Renal cortical epithelial cell (primary cell): Measurements from ENCODE around the gene JMJD6. TPM values are rescaled to one million over a fixed set of nuclear protein-coding genes. Genes with fewer than 3 reads are reported as not detected.
A peak's percentile ranks its signal among the peaks of the same experiment; 100 is the strongest.

Experiments
- DNase-seq: peaks from one replicate; pipeline ENCODE4 v3.0.0-alpha.2; 2011; ENCODE audit warnings: low read depth
- total RNA-seq: library from RNA; depleted of rRNA; stranded (reverse); fragments of >200 nt; gene quantifications from 2 replicates; pipeline ENCODE4 v1.2.3, GENCODE V29; 2014

JMJD6 gene
- total RNA-seq, 1 donor from 2014 or later, result 18.2 TPM

DNA sequence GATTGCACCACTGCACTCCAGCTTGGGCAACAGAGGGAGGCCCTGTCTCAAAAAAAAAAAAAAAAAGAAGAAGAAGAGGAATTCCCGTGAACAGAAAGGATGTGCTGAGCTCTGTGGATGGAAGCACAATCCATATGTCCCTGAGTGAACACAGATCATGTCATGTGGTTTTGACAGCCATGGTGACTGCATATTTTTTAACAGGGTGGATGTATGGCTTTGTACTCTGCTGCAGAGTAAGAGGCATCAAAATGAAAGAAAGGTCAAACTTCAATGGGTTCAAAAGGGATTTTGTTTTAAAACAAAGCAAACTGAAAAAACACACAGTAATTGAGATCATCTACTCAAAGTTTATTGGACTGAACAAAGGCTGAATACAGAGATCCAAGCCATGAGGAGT, 47.2 kb downstream of the JMJD6 start:
- no peak for DNase-seq

DNA sequence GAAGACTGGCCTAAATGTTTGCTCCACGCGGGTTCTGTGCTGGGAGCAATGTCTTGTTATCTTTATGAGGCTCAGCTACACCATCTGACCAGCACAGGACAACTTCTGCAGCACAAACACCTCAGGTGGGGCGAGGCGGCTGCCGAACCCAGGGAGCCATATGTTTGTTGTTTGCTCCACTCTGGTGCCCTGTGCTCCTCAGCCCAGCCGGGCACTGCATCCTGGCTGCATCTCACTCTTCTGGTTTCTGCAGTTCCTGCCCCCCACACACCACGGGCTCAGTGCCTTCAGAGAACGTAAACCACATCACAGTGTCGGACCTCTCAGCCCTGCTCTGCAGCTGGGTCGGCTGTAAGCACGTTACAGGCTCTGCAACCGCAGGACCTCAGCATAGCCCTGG, 48.1 kb downstream of the JMJD6 start:
- no peak for DNase-seq

GRCh38 chr17:76677406-76677805, 49.0 kb downstream of the JMJD6 start:
- no peak for DNase-seq

GRCh38 chr17:76676629-76677028, 49.8 kb downstream of the JMJD6 start:
- DNase-seq, result no peak

DNA sequence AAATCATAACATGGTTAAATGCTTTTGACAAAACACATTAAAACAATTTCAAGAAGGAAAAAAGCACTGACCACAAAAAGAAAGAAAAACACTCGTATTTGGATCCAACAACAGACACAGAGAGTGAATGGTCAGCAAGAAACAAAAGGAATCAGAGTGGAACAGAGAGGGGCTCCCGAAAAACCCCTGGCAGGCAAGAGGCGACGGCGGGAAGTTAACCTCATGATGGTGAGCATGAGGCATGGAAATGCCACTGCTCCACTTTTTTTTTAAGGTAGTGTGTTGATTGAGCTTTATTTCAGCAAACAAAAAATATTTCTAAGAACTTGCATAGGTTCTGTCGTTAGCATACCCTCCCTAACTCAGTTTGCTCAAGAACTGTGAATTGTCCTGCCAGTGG, 50.8 kb downstream of the JMJD6 start:
- no peak for DNase-seq

DNA sequence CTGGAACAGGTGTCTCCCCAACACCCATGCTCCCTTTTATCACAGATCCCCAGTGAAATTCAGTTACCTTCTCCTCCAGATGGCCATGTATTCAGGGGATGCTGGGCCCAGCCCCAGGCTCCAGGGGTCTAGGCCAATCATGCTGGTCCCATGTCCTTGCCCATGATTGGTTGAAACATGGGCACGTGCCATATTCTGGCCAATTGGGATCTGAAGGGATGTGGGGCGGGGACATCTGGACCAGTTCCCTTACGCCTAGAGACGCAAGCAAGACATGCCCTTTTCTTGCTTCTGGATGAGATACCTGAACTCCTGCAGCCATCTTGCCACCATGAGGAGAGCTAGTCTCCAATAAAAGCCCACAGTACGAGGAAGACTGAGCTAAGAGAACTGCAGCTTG, 51.8 kb downstream of the JMJD6 start:
- DNase-seq, result no peak

DNA sequence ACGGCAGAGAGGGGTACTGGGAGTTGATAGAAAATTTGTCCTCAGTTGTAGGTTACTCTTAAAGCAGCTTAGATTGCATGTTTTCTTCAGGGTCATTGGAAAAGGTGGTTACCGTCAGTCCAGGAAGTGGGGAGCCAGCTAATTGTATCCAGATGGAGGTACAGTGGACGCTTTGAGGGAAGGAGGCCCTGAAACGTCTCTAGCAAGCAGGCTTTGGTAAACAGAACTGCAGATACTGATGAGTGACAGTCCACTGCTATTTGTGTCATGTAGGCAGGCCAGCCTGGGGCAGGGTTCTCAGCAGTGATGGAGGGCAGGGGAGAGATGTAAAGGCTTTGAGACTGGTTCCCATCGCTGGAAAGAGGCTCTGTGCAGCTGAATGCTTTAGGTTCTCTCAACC, 52.7 kb downstream of the JMJD6 start:
- DNase-seq, result no peak

- no peak for DNase-seq
These were observed 53.5 kb downstream of the JMJD6 start for GRCh38 chr17:76672892-76673291.

GRCh38 chr17:76672270-76672851, 54.0 kb downstream of the JMJD6 start:
- no peak for DNase-seq

DNA sequence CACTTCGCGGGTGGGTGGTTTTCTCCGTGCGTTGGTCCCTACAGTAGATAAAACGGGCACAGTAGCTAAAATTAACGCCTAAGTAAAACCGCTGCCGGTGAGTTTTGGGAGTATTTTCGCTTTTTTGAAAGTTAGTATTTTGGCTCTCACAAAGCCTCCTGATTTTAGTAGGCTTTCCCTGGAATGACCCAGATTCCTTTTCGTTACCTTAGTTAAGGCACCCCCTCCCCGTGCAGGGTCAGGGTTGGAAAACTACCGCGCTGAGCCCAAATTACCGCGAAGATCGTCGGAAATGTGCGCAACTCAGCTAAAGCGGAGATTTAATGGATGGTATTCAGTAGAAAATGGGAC, 54.5 kb downstream of the JMJD6 start:
- no peak for DNase-seq

DNA sequence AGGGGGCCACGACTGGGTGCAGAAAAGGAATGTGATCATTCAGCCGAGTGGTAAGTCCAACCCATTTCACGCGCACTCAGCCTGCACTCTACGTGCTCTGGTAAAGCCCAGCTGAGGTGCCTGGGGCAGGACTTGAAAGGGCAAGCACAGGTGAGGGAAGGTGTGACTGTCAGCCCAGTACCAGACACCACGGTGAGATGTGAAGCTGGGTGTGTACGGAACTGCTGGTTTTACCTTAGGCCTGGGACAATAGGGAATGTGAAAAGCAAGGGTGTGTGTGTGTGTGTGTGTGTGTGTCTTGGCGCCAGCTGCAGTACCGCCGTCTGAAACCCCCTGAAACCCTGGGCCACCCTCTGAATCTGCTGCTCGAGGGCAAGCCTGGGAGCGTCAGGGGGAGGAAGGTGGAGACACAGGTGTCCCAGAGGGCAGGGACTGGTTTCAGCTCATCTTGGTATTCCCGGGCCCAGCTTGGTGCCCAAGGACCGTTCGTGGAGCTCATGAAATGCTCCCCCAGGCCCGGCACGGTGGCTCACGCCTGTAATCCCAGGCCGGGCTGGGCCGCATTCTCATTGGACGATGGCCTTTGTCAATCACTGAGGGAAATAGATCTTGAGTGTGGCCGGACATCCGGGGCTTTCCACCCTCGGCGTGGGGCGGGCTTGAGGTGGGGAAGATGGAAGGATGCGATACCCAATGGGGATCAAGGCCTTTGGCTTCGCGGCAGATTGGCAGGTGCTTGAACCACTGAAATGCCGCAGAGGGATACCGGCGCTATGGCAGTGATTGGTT, 55.1 kb downstream of the JMJD6 start:
- peak; percentile 98 for DNase-seq

DNA sequence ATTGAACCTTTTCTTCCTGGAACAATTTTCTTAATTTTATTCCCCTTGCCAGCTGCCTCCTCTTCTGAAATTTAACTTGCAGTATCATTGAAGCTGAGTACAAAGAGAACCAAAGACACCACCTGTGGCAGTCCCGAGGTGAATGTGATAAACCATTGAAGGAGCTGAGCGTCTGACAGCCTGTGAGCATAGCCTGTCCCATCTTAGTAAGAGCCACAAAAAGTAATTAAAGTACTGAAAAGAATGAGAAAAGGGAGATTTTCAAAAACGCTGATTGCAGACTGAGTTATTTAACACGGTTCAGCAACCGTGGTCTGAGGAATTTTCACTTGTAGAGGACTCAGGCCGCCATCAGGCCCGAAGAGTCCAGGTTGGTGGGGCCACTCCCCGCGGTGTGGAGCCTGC, 55.7 kb downstream of the JMJD6 start:
- no peak for DNase-seq

DNA sequence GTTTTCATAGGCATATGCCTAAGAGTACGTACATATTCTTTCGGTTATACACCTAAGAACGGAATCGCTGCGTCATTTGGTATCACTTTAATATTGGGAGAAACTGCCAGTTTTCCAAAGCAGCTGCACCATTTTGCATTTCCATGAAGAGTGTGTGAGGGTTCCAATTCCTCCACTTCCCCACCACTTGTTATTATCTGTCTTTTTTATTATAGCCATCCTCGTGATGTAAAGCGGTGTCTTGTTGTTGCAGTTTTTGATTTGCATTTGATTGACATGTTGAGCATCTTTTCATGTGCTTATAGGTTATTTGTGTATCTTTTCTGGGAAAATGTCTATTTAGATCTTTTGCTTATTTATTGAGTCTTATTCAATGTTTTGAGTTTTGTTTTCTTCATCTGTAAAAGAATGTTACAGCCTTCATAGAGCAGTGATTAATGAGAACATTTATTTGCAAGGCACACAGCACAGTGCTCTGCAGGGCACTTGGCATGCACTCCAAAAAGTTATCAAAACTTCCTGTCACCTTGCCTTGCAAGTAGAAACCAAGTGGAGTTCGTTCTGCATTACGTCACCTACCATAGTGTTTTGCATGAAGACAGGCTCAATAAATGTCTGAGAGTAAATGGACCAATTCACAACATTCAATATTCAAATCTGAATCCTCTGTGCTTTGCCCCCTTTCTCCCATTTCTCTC, 56.2 kb downstream of the JMJD6 start:
- peak; percentile 82 for DNase-seq

Other genes starting within 250 kb of the JMJD6 start
- gene RHBDF2, start 225.2 kb downstream of the JMJD6 start, total RNA-seq, result 30.0 and 40.1 TPM in 2 replicates
- 10.3 and 49.8 TPM in 2 replicates for gene CYGB, start 188.9 kb downstream of the JMJD6 start, total RNA-seq
- gene PRCD, start 186.6 kb downstream of the JMJD6 start, total RNA-seq, result 0.94 and 5.0 TPM in 2 replicates
- 3.5 and 8.0 TPM in 2 replicates for gene ST6GALNAC2, start 140.7 kb downstream of the JMJD6 start, total RNA-seq
- 0.52 TPM in 1 of 2 replicates, not detected in the other for gene ST6GALNAC1, start 82.8 kb downstream of the JMJD6 start, total RNA-seq
- gene MXRA7, start 15.6 kb downstream of the JMJD6 start, total RNA-seq, result 152 and 286 TPM in 2 replicates
- 27.0 and 31.6 TPM in 2 replicates for gene METTL23, start 233 bp upstream of the JMJD6 start, total RNA-seq
- 121 and 147 TPM in 2 replicates for gene SRSF2, start 10.7 kb upstream of the JMJD6 start, total RNA-seq
- 21.1 and 23.1 TPM in 2 replicates for gene MFSD11, start 11.5 kb upstream of the JMJD6 start, total RNA-seq
- 0.35 and 0.40 TPM in 2 replicates for gene MGAT5B, start 141.8 kb upstream of the JMJD6 start, total RNA-seq